Adrenal gland (tissue), 12 donors: ENCODE data around the gene LRRC4C. TPM values are rescaled to one million over a fixed set of nuclear protein-coding genes. Genes with fewer than 3 reads are reported as not detected.

ENCODE experiments used
- DNase-seq, 7 donors: peaks; one replicate each; pipeline ENCODE4 v3.0.0-alpha.2; 2019 to 2020
- H3K27ac ChIP-seq, 5 donors: fragments of 200-600 bp; sonication (generic) in 4 of 5; 1 replicate in 3 of 5; 2 replicates in 2 of 5; pipeline versions ENCODE4 v1.5.1 to v1.8.0; 2016 to 2020; ENCODE audit warnings: mild to moderate bottlenecking in 1 of 5
- H3K27me3 ChIP-seq: fragments of 200-600 bp; 2 replicates; pipeline ENCODE4 v1.8.0; 2021
- H3K36me3 ChIP-seq, 2 donors: fragments of 200-600 bp; replicated peaks in 1 of 2; 1 replicate in 1 of 2; 2 replicates in 1 of 2; pipeline versions ENCODE4 v1.5.1 to v1.8.0; 2018 to 2022
- H3K4me1 ChIP-seq, 2 donors: fragments of 200-600 bp; replicated peaks in 1 of 2; 1 replicate in 1 of 2; 2 replicates in 1 of 2; pipeline versions ENCODE4 v1.5.1 to v1.8.0; 2018 to 2021
- H3K4me3 ChIP-seq, 4 donors: fragments of 200-600 bp; sonication (generic) in 3 of 4; one replicate each; pipeline ENCODE4 v1.5.1; 2016 to 2018
- H3K9me3 ChIP-seq, 3 donors: fragments of 200-600 bp; sonication (generic) in 1 of 3; replicated peaks in 1 of 3; 1 replicate in 2 of 3; 2 replicates in 1 of 3; pipeline versions ENCODE4 v1.5.1 to v1.8.0; 2016 to 2021
- CTCF ChIP-seq, 6 experiments: fragments of 450-650 bp in 4 of 6; fragments of 200-600 bp in 2 of 6; sonication (generic) in 1 of 6; IDR thresholded peaks; 1 replicate in 5 of 6; 2 replicates in 1 of 6; pipeline versions ENCODE4 v1.5.1 to v1.8.0; 2016 to 2021; ENCODE audit warnings: antibody characterized with exemption in 6 of 6, mild to moderate bottlenecking in 2 of 6, moderate library complexity in 1 of 6
- POLR2A ChIP-seq, 2 donors: fragments of 450-650 bp; IDR thresholded peaks; one replicate each; pipeline ENCODE4 v1.6.1; 2017; ENCODE audit warnings: antibody characterized with exemption in 2 of 2, mild to moderate bottlenecking in 2 of 2, moderate library complexity in 1 of 2
- WGBS, 4 donors: extraction: QIAGEN DNeasy Blood & Tissue Kit in 2 of 4; methylation state at CpG; one replicate each; pipeline versions ENCODE4 v1.1.5 to v1.1.7; 2013 to 2017; 5-methylcytosine and 5-hydroxymethylcytosine counted together
- intact Hi-C, 2 donors: fragments of 100-400 bp; cut with DNase I; formaldehyde crosslinking; loops; one replicate each; pipeline versions ENCODE4 v1.14.1 to v1.15.0; 2022 to 2023
- polyA plus RNA-seq, 3 donors: library from polyadenylated mRNA; stranded (reverse); fragments of 200-250 nt in 2 of 3; fragments of 350-450 nt in 1 of 3; fragmentation: Illumina TruSeq in 1 of 3; extraction: RNeasy Lipid Tissue Mini Kit (QIAGEN cat#74804) in 1 of 3; gene quantifications; one replicate each; pipeline ENCODE4 v1.2.3, GENCODE V29; 2013 to 2014
- total RNA-seq, 9 donors: library from RNA; depleted of rRNA in 4 of 9; stranded (reverse); fragments of >200 nt in 4 of 9; fragments of 120-200 nt in 1 of 9; fragmentation: NEBNext Ultra II Directional in 1 of 9; extraction: Animal tissue kit (Norgen Biotek cat#: 25700) in 1 of 9; gene quantifications; one replicate each; pipeline versions ENCODE4 v1.1.0 to v1.2.4, GENCODE V29; 2013 to 2023
- donor health status: healthy with polysubstance abuse.
- donor health status: Bipolar disorder and iron deficiency.
- donor health status: DM: yes; HTN: yes; CAD: no.
- donor health status: DM: no; HTN: no; CAD: no.
- donor health status: DM: no; HTN: no; CAD: no.
- donor health status: DM: yes; HTN: yes; CAD: no.

The LRRC4C gene
- total and polyA plus RNA-seq, 12 donors = 1.0 to 10.6 (median 5.5) TPM

DNA sequence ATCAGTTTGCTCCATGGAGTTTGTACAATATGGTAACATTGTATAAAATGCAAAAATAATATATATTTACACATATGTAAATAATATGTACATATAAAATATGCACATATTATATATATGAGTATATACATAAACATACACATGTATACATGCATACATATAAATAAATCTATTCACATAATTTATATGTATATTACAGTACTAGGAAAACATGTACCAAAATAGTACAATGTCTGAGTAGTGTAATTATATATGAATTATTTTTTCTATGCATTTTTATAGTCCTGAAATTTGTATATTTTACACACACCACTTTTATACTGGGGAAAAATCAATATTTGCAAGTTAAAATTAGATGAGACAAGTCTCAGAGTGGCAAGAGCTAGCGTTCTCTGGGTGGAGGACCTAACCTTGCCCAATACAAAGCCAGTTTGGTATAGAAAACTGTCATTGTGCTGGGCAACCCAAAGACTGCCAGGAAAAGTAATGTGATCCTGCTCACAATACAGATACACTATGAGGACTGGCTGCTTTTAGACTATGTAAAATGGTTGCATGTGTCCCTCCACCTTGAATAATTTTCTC lies 889.4 kb downstream of the LRRC4C start:
- H3K4me1 ChIP-seq = no peaks in the 10 kb centered on the region
- H3K27me3 ChIP-seq = no peaks in the 10 kb centered on the region
- no peaks in the 10 kb centered on the region for H3K36me3 ChIP-seq
- WGBS, 4 donors = 82 to 95% (median 88%) methylated on average over 1 of the region's 1 CpG
- intact Hi-C loops = no loop called here
- H3K9me3 ChIP-seq = no peaks in the 10 kb centered on the region
- TF ChIP-seq CTCF (IDR thresholded peaks at IDR 0.05) (no peak), POLR2A (IDR thresholded peaks at IDR 0.05) (no peak)
- no peak overlapping the region for H3K27ac ChIP-seq
- H3K4me3 ChIP-seq = no peak overlapping the region
- no peak for DNase-seq

DNA sequence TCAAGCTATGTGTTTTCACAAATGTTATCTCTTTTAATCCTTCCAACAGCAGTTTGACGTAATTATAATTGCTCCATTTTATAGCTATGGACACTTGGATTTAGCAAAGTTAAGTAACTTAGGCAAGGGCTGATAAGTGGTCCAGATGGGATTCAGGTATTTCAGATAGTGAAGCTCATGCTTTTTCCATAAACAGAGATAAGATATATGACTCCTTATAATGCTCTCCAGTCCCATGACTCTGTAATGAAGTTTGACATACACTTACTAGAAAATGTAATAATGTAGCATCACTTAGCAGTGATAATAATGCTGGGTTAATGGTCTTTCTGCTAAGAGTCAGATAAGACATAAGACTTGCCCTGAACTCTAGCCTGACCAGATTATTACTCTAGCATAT lies 892.1 kb downstream of the LRRC4C start:
- no peaks in the 10 kb centered on the region for H3K36me3 ChIP-seq
- no peak for DNase-seq
- no peak for TF ChIP-seq CTCF (IDR thresholded peaks at IDR 0.05)
- TF ChIP-seq POLR2A (IDR thresholded peaks at IDR 0.05) = no peak
- H3K27me3 ChIP-seq = no peaks in the 10 kb centered on the region
- no peak overlapping the region for H3K27ac ChIP-seq
- intact Hi-C loops = no loop called here
- H3K4me1 ChIP-seq = no peaks in the 10 kb centered on the region
- WGBS, 4 donors = 74 to 91% (median 81%) methylated on average over 1 of the region's 1 CpG
- H3K9me3 ChIP-seq = peaks cover 0 to under 1% (median 0%) of the 10 kb centered on the region in 3 donors
- no peak overlapping the region for H3K4me3 ChIP-seq

GRCh38 chr11:40544162-40544561 lies 915.3 kb downstream of the LRRC4C start:
- 70 to 84% (median 78%) methylated on average over 3 of the region's 3 CpGs for WGBS, 4 donors
- H3K4me3 ChIP-seq = no peak overlapping the region
- TF ChIP-seq CTCF (IDR thresholded peaks at IDR 0.05) = no peak
- no peak for TF ChIP-seq POLR2A (IDR thresholded peaks at IDR 0.05)
- no peaks in the 10 kb centered on the region for H3K27me3 ChIP-seq
- H3K9me3 ChIP-seq = no peaks in the 10 kb centered on the region
- no peak for DNase-seq
- no peaks in the 10 kb centered on the region for H3K4me1 ChIP-seq
- intact Hi-C loops = no loop called here
- no peak overlapping the region for H3K27ac ChIP-seq
- no peaks in the 10 kb centered on the region for H3K36me3 ChIP-seq

DNA sequence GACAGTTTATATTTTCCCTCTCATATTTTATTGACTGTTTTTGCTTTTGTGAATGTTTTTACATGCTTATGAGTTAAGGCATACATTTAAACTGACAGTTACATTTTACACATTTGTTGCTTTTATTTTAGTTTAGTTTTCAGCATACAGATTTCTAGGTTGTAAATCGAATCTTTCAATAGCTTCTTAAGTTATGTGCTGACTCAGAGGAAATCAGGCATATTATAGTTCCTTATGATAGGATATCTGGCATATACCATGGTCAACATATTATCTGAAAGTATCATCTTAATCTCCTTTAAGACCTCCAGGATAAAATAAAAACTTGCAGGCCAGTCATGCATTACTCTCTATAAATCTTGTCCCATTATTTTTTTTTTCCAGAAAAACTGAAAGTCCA lies 916.6 kb downstream of the LRRC4C start:
- Histone ChIP-seq H3K36me3 (no peaks in the 10 kb centered on the region), H3K27me3 (no peaks in the 10 kb centered on the region), H3K9me3 (no peaks in the 10 kb centered on the region), H3K4me3 (no peak overlapping the region), H3K4me1 (no peaks in the 10 kb centered on the region), H3K27ac (no peak overlapping the region)
- TF ChIP-seq CTCF (IDR thresholded peaks at IDR 0.05) (no peak), POLR2A (IDR thresholded peaks at IDR 0.05) (no peak)
- intact Hi-C loops = no loop called here
- 71 to 84% (median 74%) methylated on average over 1 of the region's 1 CpG for WGBS, 4 donors
- DNase-seq = no peak
